ENCODE data around the gene PRSS1.
"Not testable (repeated sequence)": the region's sequence is repeated elsewhere in the genome, so short reads cannot be mapped to it uniquely, and the experiment has no call there.

PRSS1 gene

DNA sequence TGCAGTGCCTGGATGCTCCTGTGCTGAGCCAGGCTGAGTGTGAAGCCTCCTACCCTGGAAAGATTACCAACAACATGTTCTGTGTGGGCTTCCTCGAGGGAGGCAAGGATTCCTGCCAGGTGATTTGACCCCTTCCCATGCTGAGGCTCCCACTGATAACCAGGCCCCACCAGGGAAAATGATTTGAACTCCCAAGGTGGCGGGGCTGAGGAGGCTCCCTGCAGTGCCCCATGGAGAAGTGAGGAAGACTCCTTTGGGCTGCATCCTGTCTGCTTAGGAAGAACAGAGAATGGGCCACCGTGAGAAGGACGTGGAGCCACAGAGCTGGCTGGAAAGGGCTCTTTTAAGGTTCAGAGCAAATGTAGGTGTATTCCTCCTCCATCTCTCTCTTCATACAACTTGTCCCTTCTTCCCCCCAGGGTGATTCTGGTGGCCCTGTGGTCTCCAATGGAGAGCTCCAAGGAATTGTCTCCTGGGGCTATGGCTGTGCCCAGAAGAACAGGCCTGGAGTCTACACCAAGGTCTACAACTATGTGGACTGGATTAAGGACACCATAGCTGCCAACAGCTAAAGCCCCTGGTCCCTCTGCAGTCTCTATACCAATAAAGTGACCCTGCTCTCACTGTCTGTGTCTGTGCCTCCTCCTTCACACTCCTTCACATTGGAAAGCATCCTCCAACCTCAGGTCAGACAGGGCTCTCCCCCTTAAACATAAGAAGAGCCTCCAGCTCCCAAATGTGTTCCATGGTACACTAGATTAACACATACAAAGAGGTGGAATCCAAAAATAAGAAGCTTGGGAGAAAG is 24.9 kb downstream of the PRSS1 start:
- no peak for DNase-seq

DNA sequence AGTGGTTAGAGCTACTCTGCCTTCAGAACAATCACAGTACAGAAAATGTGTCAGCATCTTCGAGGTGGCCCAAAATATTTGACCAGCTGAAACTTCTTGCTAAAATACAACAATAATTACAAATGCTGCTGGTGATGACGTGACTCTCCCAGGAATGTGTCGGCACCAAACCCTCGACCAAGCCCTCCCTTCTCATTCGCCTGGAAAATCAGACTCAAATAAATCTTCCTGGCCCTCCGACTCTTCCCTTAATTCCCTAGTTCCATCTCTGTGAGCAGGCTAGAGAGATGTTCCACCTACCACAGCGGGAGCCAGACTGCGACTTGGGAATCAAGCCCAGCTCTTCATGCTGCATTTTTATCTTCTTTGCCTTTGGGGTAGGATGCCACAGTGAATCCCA is 25.6 kb downstream of the PRSS1 start:
- DNase-seq = no peak

DNA sequence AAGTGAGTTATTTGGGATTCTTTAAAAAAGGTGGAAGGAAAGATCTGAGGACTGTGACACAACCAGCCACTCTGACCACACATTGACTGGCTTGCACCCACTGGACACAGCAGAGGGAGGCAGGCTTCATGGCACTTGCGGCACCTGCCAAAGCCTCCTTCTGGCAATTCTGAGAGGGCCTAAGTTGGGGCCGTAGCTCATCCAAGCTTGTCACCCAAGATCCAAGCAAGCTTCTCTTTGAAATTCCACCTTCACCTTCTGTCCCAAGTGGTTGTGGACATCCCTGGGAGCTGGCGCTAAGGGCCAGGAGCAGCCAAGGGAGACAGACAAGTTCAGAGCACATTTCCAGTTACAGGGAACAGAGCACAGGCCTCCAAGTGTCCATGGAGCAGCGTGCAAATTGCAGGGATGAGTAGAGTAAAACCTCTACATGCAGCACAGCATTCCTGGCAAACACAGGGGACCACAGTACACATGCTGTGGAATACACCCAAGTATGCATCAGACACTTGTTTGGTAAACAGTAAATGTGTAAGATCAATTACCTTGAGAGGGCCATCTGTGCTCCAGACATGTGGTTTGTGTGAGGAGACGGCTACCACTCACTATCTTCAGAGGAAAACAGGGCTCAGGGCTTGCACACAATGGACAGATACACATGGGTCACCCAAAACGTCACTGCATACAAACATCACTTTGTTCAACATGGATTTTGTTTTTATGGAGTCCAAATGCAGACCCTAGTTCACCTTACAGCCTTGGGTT is 26.3 kb downstream of the PRSS1 start:
- DNase-seq = not testable (repeated sequence)

DNA sequence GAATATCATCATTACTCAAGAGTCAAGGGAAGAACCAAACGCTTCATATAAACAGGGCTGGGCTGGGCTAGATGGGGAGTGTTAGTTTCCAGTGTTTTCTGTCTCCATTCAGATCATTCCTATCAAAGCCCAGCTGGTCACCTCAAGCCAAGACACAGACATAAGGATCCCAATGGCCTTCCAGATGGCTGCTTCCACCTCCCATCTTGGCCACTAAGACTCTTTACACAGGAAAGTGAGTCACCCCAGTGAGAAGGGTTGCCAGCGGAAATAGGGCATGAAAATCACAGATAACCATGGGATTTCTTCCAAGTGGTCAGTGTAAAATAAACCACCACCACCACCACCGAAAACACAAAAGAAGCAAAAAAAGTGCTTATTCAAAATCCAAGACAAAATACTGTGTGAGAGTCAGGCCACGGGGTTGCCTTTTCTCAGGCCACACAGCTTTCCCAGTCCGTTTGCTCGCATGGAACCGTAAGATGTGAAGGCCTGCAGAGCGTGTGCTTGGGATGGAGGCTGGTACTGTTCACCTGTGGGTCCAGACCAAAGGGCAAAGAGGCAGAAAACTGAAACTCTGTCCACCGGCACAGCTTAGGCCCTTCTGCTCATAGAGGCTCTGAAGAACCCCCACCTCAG is 27.1 kb downstream of the PRSS1 start:
- DNase-seq = no peak

DNA sequence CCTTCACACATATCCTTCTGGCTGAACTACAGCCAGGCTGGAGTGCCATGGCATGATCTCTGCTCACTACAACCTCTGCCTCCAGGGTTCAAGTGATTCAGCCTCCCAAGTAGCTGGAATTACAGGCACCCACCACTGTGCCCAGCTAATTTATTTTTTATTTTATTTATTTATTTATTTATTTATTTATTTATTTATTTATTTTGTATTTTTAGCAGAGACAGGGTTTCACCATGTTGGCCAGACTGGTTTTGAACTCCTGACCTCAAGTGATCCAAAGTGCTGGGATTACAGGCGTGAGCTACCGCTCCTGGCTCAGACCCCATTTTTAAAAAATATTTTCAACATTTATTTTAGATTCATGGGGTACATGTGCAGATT is 27.6 kb downstream of the PRSS1 start:
- DNase-seq = not testable (repeated sequence)

DNA sequence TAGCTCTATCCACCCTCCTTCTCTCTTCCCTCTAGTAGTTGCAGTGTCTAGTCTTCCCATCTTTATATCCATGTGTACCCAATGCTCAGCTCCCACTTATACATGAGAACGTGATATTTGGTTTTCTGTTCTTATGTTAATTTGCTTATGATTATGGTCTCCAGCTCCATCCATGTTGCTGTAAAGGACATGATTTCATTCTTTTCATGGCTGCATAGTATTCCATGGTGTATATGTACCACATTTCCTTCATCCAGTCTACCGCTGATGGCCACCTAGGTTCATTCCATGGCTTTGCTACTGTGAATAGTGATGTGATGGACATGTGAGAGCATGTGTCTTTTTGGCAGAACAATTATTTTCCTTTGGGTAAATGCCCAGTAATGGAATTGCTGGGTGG is 28.0 kb downstream of the PRSS1 start:
- no peak for DNase-seq

DNA sequence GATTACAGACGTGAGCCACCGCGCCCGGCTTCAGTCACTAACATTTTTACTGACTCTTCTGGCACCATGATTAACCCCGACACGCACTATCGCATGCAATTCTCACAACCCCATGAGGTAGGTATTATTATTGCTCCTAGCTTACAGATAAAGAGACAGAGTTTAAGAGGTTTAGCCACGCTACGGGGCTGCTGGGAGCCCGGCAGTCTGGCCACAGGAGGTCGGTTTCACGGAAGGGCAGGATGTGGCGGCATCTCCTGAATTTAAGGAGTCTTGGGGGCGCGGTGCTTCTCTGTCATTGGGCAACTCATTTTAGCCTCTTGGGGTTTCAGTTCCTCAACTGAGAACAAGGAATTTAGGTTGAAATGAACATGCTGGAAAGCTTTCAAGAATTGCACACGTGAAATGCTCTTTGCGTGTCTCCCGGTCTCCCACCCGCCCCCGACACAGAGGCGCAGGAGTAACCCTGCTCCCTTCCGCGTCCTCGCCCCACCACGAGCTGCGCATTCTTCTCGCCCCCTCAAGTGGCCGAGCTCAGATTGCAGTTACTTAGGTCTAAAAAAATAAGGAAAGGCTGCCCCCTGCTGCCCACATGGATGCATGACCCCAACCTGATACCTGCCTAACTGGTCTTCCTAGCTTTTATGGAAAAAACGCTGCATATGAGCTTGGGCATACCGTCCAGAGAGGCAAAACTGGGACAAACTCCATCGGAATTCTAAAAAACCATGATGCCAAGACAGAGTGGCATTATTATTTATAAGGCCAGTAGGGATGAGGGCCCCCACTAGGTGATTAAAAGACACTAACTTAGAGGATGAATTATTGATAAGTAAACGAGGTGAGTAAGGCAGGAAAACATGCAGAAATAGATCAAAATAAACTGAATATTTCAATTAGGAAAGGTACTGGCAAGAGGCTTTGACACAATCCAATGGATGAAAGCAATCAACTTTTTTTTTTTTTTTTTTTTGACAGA is 33.9 kb downstream of the PRSS1 start:
- peak; percentile 52 for DNase-seq

DNA sequence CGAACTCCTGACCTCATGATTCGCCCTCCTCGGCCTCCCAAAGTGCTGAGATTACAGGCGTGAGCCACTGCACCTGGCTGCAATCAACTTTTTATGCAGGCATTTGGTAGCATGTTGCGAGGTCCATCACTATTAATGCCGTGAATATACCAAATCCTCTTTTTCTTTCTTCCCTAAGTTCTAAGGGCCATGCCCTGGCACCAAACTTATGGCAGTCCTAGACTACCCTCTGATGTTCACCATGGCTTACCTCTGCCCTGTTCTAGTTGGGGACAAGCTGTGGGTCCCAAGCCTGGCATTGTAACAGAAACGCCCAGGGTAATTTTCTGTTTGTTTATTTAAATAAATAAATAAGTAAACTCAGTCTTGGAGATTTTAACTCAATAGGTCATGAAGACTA is 34.8 kb downstream of the PRSS1 start:
- DNase-seq = no peak

DNA sequence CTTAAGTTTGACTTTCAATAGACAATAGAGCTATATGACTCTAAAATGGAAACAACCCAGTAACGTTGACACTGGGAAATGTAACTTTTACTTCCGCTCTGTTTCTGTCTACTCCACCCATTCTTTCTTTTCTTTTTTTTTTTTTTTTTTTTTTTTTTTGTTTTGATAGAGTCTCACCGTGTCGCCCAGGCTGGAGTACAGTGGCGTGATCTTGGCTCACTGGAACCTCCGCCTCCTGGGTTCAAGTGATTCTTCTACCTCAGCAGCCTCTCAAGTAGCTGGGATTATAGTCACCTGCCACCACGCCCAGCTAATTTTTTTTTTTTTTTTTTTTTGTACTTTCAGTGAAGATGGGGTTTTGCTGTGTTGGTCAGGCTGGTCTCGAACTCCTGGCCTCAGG is 35.4 kb downstream of the PRSS1 start:
- no peak for DNase-seq

DNA sequence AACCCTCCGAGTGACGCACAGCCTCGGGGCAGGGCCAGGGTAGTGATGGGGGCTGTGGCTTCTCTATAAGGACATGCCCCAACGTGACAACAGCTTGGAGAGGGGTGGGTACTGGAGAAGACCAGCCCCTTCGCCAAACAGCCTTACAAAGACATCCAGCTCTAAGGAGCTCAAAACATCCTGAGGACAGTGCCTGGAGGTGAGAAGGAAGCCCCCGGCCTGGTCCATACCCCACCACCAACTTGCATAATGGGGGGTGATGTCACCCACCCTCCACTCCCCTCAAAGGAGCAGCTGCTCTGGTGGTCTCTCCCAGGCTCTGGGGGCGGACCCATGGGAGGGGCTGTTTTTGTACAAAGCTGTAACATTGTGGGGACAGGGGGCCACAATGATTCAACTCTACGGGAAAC is 36.6 kb downstream of the PRSS1 start:
- DNase-seq = no peak

DNA sequence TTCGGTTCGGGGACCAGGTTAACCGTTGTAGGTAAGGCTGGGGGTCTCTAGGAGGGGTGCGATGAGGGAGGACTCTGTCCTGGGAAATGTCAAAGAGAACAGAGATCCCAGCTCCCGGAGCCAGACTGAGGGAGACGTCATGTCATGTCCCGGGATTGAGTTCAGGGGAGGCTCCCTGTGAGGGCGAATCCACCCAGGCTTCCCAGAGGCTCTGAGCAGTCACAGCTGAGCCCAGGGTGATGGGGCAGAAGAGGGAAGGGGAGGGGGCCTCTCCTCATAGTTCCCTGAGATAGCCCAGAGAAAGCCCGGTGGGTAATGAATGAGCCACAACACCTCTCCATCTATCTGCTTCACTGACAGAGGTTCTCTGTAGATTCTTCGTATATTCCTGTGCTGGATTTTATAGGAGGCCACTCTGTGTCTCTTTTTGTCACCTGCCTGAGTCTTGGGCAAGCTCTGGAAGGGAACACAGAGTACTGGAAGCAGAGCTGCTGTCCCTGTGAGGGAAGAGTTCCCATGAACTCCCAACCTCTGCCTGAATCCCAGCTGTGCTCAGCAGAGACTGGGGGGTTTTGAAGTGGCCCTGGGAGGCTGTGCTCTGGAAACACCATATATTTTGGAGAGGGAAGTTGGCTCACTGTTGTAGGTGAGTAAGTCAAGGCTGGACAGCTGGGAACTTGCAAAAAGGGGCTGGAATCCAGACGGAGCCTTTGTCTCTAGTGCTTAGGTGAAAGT is 37.9 kb downstream of the PRSS1 start:
- no peak for DNase-seq

DNA sequence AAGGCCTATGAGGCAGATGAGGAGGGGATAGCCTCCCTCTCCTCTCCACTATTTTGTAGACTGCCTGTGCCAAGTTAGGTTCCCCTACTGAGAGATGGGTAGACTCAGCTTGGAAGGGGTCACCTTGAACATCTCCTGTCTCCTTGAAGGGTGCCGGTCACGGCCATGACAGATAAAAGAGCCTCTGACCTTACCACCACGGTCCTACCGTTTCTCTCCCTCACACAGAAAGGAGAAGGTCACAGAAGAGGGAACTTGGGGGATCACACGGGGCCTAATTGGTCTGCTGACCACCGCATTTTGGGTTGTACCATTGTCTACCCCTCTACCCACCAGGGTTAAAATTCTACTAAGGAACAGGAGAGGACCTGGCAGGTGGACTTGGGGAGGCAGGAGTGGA is 38.5 kb downstream of the PRSS1 start:
- DNase-seq = no peak

DNA sequence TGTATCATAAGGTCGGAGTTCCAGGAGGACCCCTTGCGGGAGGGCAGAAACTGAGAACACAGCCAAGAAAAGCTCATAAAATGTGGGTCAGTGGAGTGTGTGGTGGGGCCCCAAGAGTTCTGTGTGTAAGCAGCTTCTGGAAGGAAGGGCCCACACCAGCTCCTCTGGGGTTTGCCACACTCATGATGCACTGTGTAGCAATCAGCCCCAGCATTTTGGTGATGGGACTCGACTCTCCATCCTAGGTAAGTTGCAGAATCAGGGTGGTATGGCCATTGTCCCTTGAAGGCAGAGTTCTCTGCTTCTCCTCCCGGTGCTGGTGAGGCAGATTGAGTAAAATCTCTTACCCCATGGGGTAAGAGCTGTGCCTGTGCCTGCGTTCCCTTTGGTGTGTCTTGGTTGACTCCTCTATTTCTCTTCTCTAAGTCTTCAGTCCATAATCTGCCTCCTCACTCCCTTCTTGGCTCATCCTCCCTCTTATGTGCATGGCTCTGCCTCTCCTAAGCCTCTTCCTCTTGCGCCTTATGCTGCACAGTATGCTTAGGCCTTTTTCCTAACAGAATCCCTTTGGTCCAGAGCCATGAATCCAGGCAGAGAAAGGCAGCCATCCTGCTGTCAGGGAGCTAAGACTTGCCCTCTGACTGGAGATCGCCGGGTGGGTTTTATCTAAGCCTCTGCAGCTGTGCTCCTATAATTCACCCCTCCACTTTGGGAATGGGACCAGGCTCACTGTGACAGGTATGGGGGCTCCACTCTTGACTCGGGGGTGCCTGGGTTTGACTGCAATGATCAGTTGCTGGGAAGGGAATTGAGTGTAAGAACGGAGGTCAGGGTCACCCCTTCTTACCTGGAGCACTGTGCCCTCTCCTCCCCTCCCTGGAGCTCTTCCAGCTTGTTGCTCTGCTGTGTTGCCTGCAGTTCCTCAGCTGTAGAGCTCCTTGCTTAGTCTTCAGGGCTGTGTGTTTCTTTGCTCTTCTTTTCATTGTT is 39.3 kb downstream of the PRSS1 start:
- no peak for DNase-seq

DNA sequence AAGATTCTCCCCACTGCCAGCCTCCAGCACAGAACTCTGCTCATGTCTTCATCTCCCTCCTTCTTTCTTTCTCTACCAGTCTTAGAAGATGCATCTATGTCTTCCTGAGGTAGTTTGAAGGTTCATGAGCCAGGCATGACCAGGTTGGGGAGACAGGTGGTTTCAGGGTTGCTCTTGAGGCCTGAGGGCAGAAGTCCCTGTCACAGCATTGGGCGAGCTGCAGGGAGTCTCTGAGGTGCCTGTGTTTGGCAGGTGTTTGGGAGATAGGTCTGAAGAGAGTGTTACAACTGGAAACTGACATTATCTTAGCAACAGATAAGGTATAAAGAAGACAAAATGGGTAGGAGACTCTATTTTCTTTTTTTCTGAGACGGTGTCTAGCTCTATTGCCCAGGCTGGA is 40.2 kb downstream of the PRSS1 start:
- no peak for DNase-seq

DNA sequence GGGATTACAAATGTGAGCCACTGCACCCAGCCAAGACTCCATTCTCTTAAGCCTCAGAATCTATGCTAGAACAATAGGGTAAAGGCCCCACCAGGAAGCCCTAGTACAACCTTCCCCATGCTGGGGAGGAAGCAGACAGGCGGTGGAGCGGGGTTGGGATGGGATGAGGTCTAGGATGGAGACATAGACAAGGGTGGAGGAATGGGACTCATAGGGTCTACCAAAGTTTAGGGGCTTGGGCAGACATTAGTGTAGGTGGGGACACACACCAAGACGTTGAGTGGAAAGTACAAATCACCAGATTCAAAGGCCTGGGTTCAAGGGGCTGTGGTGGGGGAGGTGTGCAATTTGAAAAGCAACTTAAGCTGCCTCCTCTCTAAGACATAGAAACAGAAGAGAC is 40.8 kb downstream of the PRSS1 start:
- DNase-seq = no peak

DNA sequence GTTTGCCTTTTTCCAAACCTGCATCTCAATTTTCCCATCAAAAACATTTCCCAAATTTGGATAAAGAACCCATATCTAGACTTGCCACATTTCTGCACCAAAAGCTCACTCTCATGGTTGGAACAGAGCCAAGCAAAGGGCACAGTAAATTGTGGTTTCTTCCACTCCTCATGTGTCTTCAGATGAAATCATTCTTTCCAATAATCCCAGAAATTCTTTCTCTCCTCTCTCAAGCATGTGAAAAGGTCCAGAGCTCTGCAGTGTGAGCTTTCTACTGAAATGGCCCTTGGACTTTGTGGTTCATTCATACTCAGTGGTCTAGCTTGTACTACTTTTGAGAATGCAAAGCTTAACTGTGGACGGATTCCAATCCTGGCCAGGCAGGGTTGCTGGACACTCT is 41.3 kb downstream of the PRSS1 start:
- no peak for DNase-seq

DNA sequence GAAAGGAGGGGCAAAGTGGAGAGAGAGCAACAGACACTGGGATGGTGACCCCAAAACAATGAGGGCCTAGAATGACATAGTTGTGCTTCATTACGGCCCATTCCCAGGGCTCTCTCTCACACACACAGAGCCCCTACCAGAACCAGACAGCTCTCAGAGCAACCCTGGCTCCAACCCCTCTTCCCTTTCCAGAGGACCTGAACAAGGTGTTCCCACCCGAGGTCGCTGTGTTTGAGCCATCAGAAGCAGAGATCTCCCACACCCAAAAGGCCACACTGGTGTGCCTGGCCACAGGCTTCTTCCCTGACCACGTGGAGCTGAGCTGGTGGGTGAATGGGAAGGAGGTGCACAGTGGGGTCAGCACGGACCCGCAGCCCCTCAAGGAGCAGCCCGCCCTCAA is 42.2 kb downstream of the PRSS1 start:
- DNase-seq = no peak

DNA sequence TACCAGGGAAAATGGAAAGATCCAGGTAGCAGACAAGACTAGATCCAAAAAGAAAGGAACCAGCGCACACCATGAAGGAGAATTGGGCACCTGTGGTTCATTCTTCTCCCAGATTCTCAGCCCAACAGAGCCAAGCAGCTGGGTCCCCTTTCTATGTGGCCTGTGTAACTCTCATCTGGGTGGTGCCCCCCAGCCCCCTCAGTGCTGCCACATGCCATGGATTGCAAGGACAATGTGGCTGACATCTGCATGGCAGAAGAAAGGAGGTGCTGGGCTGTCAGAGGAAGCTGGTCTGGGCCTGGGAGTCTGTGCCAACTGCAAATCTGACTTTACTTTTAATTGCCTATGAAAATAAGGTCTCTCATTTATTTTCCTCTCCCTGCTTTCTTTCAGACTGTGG is 42.9 kb downstream of the PRSS1 start:
- no peak for DNase-seq

DNA sequence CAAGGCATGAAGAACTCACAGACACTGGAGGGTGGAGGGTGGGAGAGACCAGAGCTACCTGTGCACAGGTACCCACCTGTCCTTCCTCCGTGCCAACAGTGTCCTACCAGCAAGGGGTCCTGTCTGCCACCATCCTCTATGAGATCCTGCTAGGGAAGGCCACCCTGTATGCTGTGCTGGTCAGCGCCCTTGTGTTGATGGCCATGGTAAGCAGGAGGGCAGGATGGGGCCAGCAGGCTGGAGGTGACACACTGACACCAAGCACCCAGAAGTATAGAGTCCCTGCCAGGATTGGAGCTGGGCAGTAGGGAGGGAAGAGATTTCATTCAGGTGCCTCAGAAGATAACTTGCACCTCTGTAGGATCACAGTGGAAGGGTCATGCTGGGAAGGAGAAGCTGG is 43.3 kb downstream of the PRSS1 start:
- no peak for DNase-seq

DNA sequence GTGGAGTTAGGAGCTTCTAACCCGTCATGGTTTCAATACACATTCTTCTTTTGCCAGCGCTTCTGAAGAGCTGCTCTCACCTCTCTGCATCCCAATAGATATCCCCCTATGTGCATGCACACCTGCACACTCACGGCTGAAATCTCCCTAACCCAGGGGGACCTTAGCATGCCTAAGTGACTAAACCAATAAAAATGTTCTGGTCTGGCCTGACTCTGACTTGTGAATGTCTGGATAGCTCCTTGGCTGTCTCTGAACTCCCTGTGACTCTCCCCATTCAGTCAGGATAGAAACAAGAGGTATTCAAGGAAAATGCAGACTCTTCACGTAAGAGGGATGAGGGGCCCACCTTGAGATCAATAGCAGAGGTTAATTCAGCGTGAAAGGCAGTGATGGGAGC is 43.9 kb downstream of the PRSS1 start:
- DNase-seq = no peak

DNA sequence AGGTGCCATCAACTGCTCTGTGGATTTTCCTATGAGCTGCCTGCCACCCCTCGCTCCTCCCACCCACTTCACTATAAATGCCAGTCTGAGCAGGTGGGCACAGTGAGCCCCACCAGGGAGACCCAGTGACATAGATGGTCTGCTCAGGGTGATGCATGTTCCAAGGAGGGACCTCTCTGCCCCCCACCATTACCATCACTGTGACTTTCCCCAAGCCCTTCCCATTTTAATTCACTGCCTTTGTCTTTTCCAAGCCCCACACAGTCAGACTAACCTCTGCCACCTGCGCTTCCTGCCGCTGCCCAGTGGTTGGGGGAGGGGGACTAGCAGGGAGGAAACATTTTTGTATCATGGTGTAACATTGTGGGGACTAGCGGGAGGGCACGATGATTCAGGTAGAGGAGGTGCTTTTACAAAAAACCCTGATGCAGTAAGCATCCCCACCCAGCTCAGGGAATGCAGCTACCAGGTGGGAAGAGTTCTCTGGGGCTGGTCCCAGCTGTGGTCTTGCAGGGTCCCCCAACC is 46.1 kb downstream of the PRSS1 start:
- DNase-seq = no peak
